HepG2 (cell line): ENCODE data around the gene PRKCZ. TPM values are rescaled to one million over a fixed set of nuclear protein-coding genes. Genes with fewer than 3 reads are reported as not detected.

ENCODE experiments used
- ATAC-seq: fragments of 200-7000 bp; cut with Tn5 transposase; 3 replicates; pipeline ENCODE4 v1.9.1; 2020; ENCODE audit warnings: mild to moderate bottlenecking, moderate library complexity
- BruUV-seq: library from RNA; stranded (reverse); fragments of 400-500 nt; replicated peaks from 2 replicates; lab custom pipeline; 2021; lab: Mats Ljungman, UMichigan
- CTCF ChIA-PET: fragments of 300-600 bp; formaldehyde crosslinking; extraction: SDS; loops from one replicate; lab custom pipeline; 2021; ENCODE audit warnings: low total read pairs, inconsistent platforms, low intra/inter-chr PET ratio; lab: Yijun Ruan, JAX
- POLR2A ChIA-PET: fragments of 350-600 bp; sonication (Branson Sonifier 250); formaldehyde crosslinking; loops from one replicate; lab custom pipeline; 2020; ENCODE audit warnings: antibody characterized with exemption, inconsistent platforms; lab: Yijun Ruan, JAX
- DNase-seq: peaks from one replicate; pipeline ENCODE4 v3.0.0-alpha.2; 2015; ENCODE audit warnings: low spot score
- FAIRE-seq: peaks from 3 replicates; lab custom pipeline; 2011; peaks lifted over from hg19 to GRCh38; lab: Jason Lieb, UNC
- H2AFZ ChIP-seq: one replicate; pipeline ENCODE4 v1.6.1; 2011; ENCODE audit warnings: low read length, inconsistent platforms
- H3K27ac ChIP-seq: fragments of 300-600 bp; 3 replicates; pipeline ENCODE4 v1.8.0; 2011; ENCODE audit warnings: mixed run types, mild to moderate bottlenecking, mixed read lengths, low read length, inconsistent platforms; ENCODE audit not compliant: insufficient read depth; ENCODE audit errors: extremely low read length
- H3K27me3 ChIP-seq, 2 experiments: fragments of 200-600 bp in 1 of 2; 2 replicates in 1 of 2; 3 replicates in 1 of 2; pipeline versions ENCODE4 v1.6.0 to v1.8.0; 2011; ENCODE audit warnings: low read length in 2 of 2, mild to moderate bottlenecking in 2 of 2, moderate library complexity in 2 of 2, inconsistent platforms in 1 of 2; ENCODE audit not compliant: insufficient read depth in 2 of 2, control insufficient read depth in 1 of 2
- H3K36me3 ChIP-seq, 2 experiments: fragments of 200-600 bp in 1 of 2; replicated peaks in 1 of 2; 2 replicates in 1 of 2; 3 replicates in 1 of 2; pipeline versions ENCODE4 v1.5.1 to v1.8.0; 2011; ENCODE audit warnings: low read length in 2 of 2, inconsistent platforms in 1 of 2; ENCODE audit not compliant: insufficient read depth in 2 of 2, control insufficient read depth in 1 of 2
- H3K4me1 ChIP-seq: 2 replicates; pipeline ENCODE4 v1.5.1; 2012; ENCODE audit warnings: low read length, inconsistent platforms; ENCODE audit not compliant: insufficient read depth
- H3K4me2 ChIP-seq: 2 replicates; pipeline ENCODE4 v1.6.0; 2011; ENCODE audit warnings: low read depth, low read length, inconsistent platforms
- H3K4me3 ChIP-seq, 3 experiments: fragments of 200-600 bp in 1 of 3; sonication (generic), shearing (Covaris generic) in 1 of 3; replicated peaks in 1 of 3; 2 replicates each; pipeline ENCODE4 v1.5.1; 2011 to 2016; ENCODE audit warnings: low read length in 3 of 3, inconsistent platforms in 2 of 3, low read depth in 2 of 3, mild to moderate bottlenecking in 2 of 3, control low read depth in 1 of 3, mixed read lengths in 1 of 3; ENCODE audit not compliant: insufficient read depth in 1 of 3
- H3K79me2 ChIP-seq: one replicate; pipeline ENCODE4 v1.6.1; 2011; ENCODE audit warnings: low read length, inconsistent platforms; ENCODE audit not compliant: insufficient read depth
- H3K9ac ChIP-seq: 2 replicates; pipeline ENCODE4 v1.6.0; 2011; ENCODE audit warnings: mild to moderate bottlenecking, low read depth, low read length, inconsistent platforms; ENCODE audit not compliant: insufficient read depth
- H3K9me3 ChIP-seq: 2 replicates; pipeline ENCODE4 v1.5.1; 2012; ENCODE audit warnings: mild to moderate bottlenecking, low read length
- H4K20me1 ChIP-seq: 2 replicates; pipeline ENCODE4 v1.6.0; 2011; ENCODE audit warnings: inconsistent platforms, mild to moderate bottlenecking, low read length, moderate library complexity; ENCODE audit not compliant: insufficient read depth
- AGO1 ChIP-seq: fragments of 200-400 bp; formaldehyde crosslinking; IDR thresholded peaks from 2 replicates; pipeline ENCODE4 v1.6.1; 2017; ENCODE audit warnings: mild to moderate bottlenecking, low read depth, low read length, moderate library complexity; ENCODE audit not compliant: poor library complexity, severe bottlenecking
- AHR ChIP-seq: IDR thresholded peaks from 2 replicates; pipeline ENCODE4 v1.6.1; 2018; ENCODE audit warnings: missing genetic modification reagents, missing compliant biosample characterization
- FOXM1 ChIP-seq: sonication (generic); formaldehyde crosslinking; IDR thresholded peaks from 2 replicates; pipeline ENCODE4 v1.5.0; 2020; ENCODE audit warnings: missing genetic modification reagents
- MAFG ChIP-seq: sonication (generic); formaldehyde crosslinking; IDR thresholded peaks from 2 replicates; pipeline ENCODE4 v1.5.1; 2020; ENCODE audit warnings: mild to moderate bottlenecking, missing genetic modification reagents
- MLXIP ChIP-seq: sonication (generic); formaldehyde crosslinking; IDR thresholded peaks from 2 replicates; pipeline ENCODE4 v1.9.0; 2021; ENCODE audit warnings: missing genetic modification reagents, borderline replicate concordance
- PRPF4 ChIP-seq: fragments of 200-400 bp; formaldehyde crosslinking; IDR thresholded peaks from 2 replicates; pipeline ENCODE4 v1.6.1; 2016; ENCODE audit warnings: low read length, low read depth; ENCODE audit not compliant: poor library complexity, severe bottlenecking
- SIN3B ChIP-seq: fragments of 150-350 bp; IDR thresholded peaks from 2 replicates; pipeline ENCODE4 v1.6.1; 2014; ENCODE audit warnings: low read length
- SMC3 ChIP-seq: IDR thresholded peaks from 2 replicates; pipeline ENCODE4 v1.6.1; 2011; ENCODE audit warnings: low read length, improper control_type of control experiment
- ZBTB20 ChIP-seq: sonication (generic); formaldehyde crosslinking; IDR thresholded peaks from 2 replicates; pipeline ENCODE4 v1.8.1; 2023; ENCODE audit warnings: missing genetic modification reagents, low read depth, mild to moderate bottlenecking, borderline replicate concordance
- ZEB1 ChIP-seq: IDR thresholded peaks from 2 replicates; pipeline ENCODE4 v1.6.1; 2012; ENCODE audit warnings: mild to moderate bottlenecking, low read depth, inconsistent platforms; ENCODE audit not compliant: insufficient replicate concordance
- ZNF264 ChIP-seq: sonication (generic); formaldehyde crosslinking; IDR thresholded peaks from 2 replicates; pipeline ENCODE4 v1.4.0; 2020; ENCODE audit warnings: missing genetic modification reagents
- ZNF703 ChIP-seq: sonication (generic); formaldehyde crosslinking; IDR thresholded peaks from 2 replicates; pipeline ENCODE4 v1.5.1; 2020; ENCODE audit warnings: missing genetic modification reagents, mild to moderate bottlenecking, moderate library complexity, borderline replicate concordance
- WGBS: methylation state at CpG from one replicate; pipeline ENCODE4 v1.1.6; 2017; ENCODE audit warnings: low lambda C conversion rate; 5-methylcytosine and 5-hydroxymethylcytosine counted together
- in situ Hi-C: cut with HindIII; loops from 2 replicates; pipeline ENCODE4 v1.10.0; 2017; ENCODE audit warnings: low pct_unique_long_range_greater_than_20kb; ENCODE audit not compliant: extremely low pct_ligation_motif_present
- intact Hi-C: fragments of 100-400 bp; cut with micrococcal nuclease; formaldehyde crosslinking; loops from one replicate; pipeline ENCODE4 v1.10.0; 2022; ENCODE audit not compliant: unreplicated experiment
- polyA plus RNA-seq, 8 experiments: library from polyadenylated mRNA; depleted of rRNA in 3 of 8; stranded (reverse) in 7 of 8; unstranded in 1 of 8; fragments of >200 nt; fragmentation: Illumina TruSeq in 4 of 8; extraction: Trizol in 4 of 8; gene quantifications; 2 replicates each; pipeline versions ENCODE4 v1.2.1 to v1.2.3, GENCODE V29; 2011 to 2016; ENCODE audit warnings: low read depth in 4 of 8, missing spikeins in 1 of 8, mixed read lengths in 1 of 8; ENCODE audit not compliant: insufficient read depth in 1 of 8
- total RNA-seq, 5 experiments: library from RNA; depleted of rRNA; stranded (reverse); fragments of >200 nt; fragmentation: Illumina TruSeq; extraction: Trizol; gene quantifications; 2 replicates each; pipeline ENCODE4 v1.2.3, GENCODE V29; 2016; ENCODE audit warnings: low read depth in 1 of 5
- TF ChIP-seq, protein P1 (sequence below): sonication (generic); formaldehyde crosslinking; IDR thresholded peaks from 2 replicates; pipeline ENCODE4 v1.5.0; 2020; ENCODE audit warnings: mild to moderate bottlenecking, missing genetic modification reagents, borderline replicate concordance

Gene PRKCZ
- total and polyA plus RNA-seq, 2 of the 13 experiments (the other 11 are each of a cell fraction or from before 2014, with no cell fraction given) = 34.7 to 85.2 TPM

DNA sequence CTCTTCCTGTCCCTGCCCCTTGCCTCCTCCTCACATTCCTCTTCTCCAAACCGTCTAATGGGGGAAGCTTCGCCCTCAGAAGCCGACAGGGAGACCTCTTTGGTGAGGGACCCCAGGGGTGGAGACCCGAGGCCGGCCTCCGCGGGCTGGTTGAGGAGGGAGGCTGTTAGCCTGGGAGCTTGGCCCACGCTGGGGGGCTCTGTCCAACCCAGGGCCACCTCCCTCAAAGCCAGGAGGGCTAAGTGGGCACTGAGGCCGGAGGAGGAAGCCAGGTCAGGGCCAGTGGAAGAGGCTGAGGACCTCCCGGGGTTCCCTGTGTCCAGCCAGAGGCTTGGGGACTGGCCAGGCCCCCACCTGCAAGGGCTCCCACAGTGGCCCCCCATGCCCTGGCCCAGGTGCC lies 25.8 kb upstream of the PRKCZ start:
- Histone ChIP-seq H4K20me1 (0 out of 2 replicates have a peak, but pooled peaks cover 4% of the 10 kb centered on the region), H3K4me3 (no peak overlapping the region), H2AFZ (no peak overlapping the region), H3K27me3 (peaks cover 28 to 90% of the 10 kb centered on the region in 2 experiments), H3K4me1 (peaks cover 9% of the 10 kb centered on the region; the same call in 1 of the 2 replicates), H3K36me3 (no peaks in the 10 kb centered on the region), H3K27ac (no peak overlapping the region), H3K4me2 (no peak overlapping the region), H3K9me3 (no peaks in the 10 kb centered on the region), H3K79me2 (no peaks in the 10 kb centered on the region), H3K9ac (no peak overlapping the region)
- intact Hi-C loops (no loop called here), in situ Hi-C loops (no loop called here)
- no peak for FAIRE-seq
- ChIA-PET POLR2A (no interaction called here), CTCF (no interaction called here)
- no peak for ATAC-seq
- BruUV-seq = no TSS peak
- 12% methylated on average over 3 of the region's 10 CpGs for WGBS
- no peak for DNase-seq
- TF ChIP-seq ZBTB20 (no peak), ZEB1 (no peak), FOXM1 (CRISPR knock-in tag) (no peak), ZNF703 (no peak), ZNF264 (CRISPR knock-in tag) (no peak), MLXIP (no peak), SMC3 (no peak), AGO1 (no peak), PRPF4 (no peak), AHR (CRISPR knock-in tag) (no peak), SIN3B (no peak), MAFG (CRISPR knock-in tag) (no peak)
- TF ChIP-seq, protein P1, sequence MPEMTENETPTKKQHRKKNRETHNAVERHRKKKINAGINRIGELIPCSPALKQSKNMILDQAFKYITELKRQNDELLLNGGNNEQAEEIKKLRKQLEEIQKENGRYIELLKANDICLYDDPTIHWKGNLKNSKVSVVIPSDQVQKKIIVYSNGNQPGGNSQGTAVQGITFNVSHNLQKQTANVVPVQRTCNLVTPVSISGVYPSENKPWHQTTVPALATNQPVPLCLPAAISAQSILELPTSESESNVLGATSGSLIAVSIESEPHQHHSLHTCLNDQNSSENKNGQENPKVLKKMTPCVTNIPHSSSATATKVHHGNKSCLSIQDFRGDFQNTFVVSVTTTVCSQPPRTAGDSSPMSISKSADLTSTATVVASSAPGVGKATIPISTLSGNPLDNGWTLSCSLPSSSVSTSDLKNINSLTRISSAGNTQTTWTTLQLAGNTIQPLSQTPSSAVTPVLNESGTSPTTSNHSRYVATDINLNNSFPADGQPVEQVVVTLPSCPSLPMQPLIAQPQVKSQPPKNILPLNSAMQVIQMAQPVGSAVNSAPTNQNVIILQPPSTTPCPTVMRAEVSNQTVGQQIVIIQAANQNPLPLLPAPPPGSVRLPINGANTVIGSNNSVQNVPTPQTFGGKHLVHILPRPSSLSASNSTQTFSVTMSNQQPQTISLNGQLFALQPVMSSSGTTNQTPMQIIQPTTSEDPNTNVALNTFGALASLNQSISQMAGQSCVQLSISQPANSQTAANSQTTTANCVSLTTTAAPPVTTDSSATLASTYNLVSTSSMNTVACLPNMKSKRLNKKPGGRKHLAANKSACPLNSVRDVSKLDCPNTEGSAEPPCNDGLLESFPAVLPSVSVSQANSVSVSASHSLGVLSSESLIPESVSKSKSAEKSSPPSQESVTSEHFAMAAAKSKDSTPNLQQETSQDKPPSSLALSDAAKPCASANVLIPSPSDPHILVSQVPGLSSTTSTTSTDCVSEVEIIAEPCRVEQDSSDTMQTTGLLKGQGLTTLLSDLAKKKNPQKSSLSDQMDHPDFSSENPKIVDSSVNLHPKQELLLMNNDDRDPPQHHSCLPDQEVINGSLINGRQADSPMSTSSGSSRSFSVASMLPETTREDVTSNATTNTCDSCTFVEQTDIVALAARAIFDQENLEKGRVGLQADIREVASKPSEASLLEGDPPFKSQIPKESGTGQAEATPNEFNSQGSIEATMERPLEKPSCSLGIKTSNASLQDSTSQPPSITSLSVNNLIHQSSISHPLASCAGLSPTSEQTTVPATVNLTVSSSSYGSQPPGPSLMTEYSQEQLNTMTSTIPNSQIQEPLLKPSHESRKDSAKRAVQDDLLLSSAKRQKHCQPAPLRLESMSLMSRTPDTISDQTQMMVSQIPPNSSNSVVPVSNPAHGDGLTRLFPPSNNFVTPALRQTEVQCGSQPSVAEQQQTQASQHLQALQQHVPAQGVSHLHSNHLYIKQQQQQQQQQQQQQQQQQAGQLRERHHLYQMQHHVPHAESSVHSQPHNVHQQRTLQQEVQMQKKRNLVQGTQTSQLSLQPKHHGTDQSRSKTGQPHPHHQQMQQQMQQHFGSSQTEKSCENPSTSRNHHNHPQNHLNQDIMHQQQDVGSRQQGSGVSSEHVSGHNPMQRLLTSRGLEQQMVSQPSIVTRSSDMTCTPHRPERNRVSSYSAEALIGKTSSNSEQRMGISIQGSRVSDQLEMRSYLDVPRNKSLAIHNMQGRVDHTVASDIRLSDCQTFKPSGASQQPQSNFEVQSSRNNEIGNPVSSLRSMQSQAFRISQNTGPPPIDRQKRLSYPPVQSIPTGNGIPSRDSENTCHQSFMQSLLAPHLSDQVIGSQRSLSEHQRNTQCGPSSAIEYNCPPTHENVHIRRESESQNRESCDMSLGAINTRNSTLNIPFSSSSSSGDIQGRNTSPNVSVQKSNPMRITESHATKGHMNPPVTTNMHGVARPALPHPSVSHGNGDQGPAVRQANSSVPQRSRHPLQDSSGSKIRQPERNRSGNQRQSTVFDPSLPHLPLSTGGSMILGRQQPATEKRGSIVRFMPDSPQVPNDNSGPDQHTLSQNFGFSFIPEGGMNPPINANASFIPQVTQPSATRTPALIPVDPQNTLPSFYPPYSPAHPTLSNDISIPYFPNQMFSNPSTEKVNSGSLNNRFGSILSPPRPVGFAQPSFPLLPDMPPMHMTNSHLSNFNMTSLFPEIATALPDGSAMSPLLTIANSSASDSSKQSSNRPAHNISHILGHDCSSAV (CRISPR knock-in tag) = no peak
